ENCODE data around the gene CBFA2T2. TPM values are rescaled to one million over a fixed set of nuclear protein-coding genes. Genes with fewer than 3 reads are reported as not detected.

Gene CBFA2T2
- total RNA-seq, 2 donors from 2014 or later, result 14.8 to 18.0 TPM

GRCh38 chr20:33676121-33676520, 186.2 kb downstream of the CBFA2T2 start:
- Histone ChIP-seq H3K4me1 (ENCODE audit: control insufficient read depth in 1 of 2, low read depth in 2 of 2) (peaks cover 37 to 67% of the 10 kb centered on the region in 2 donors), H3K27ac (peak overlapping the region; percentile 95 to 96), H3K27me3 (replicated peaks; ENCODE audit: insufficient read depth) (no peaks in the 10 kb centered on the region), H3K4me3 (no peak overlapping the region), H3K36me3 (no peaks in the 10 kb centered on the region), H3K9me3 (no peaks in the 10 kb centered on the region)
- no peak for TF ChIP-seq CTCF (IDR thresholded peaks at IDR 0.05)
- DNase-seq (ENCODE audit: low spot score) (no peak), ATAC-seq (ENCODE audit: insufficient number of reproducible peaks, low FRiP score, low read depth) (no peak)

- Histone ChIP-seq H3K4me3 (no peak overlapping the region), H3K27me3 (replicated peaks; ENCODE audit: insufficient read depth) (no peaks in the 10 kb centered on the region), H3K4me1 (ENCODE audit: control insufficient read depth in 1 of 2, low read depth in 2 of 2) (peaks cover 42 to 64% of the 10 kb centered on the region in 2 donors), H3K36me3 (no peaks in the 10 kb centered on the region), H3K9me3 (no peaks in the 10 kb centered on the region), H3K27ac (peak overlapping the region; percentile 95 to 96)
- DNase-seq (ENCODE audit: low spot score), result no peak
- no peak for ATAC-seq (ENCODE audit: insufficient number of reproducible peaks, low FRiP score, low read depth)
- no peak for TF ChIP-seq CTCF (IDR thresholded peaks at IDR 0.05)
Observed at GRCh38 chr20:33676652-33677645, 187.1 kb downstream of the CBFA2T2 start.

- peaks cover 34 to 52% of the 10 kb centered on the region in 2 donors for H3K4me1 ChIP-seq (ENCODE audit: control insufficient read depth in 1 of 2, low read depth in 2 of 2)
- no peak overlapping the region for H3K4me3 ChIP-seq
- ATAC-seq (ENCODE audit: insufficient number of reproducible peaks, low FRiP score, low read depth) (no peak), DNase-seq (ENCODE audit: low spot score) (no peak)
- no peaks in the 10 kb centered on the region for H3K27me3 ChIP-seq (replicated peaks; ENCODE audit: insufficient read depth)
- H3K9me3 ChIP-seq, result no peaks in the 10 kb centered on the region
- H3K36me3 ChIP-seq, result no peaks in the 10 kb centered on the region
- TF ChIP-seq CTCF (IDR thresholded peaks at IDR 0.05), result no peak
- no peak overlapping the region for H3K27ac ChIP-seq
Observed at GRCh38 chr20:33677991-33678702, 188.3 kb downstream of the CBFA2T2 start.

GRCh38 chr20:33679758-33680485, 190.0 kb downstream of the CBFA2T2 start:
- Histone ChIP-seq H3K36me3 (no peaks in the 10 kb centered on the region), H3K4me1 (ENCODE audit: control insufficient read depth in 1 of 2, low read depth in 2 of 2) (peaks cover 27 to 40% of the 10 kb centered on the region in 2 donors), H3K4me3 (no peak overlapping the region), H3K9me3 (no peaks in the 10 kb centered on the region), H3K27me3 (replicated peaks; ENCODE audit: insufficient read depth) (no peaks in the 10 kb centered on the region), H3K27ac (peak overlapping the region; percentile 5 to 12)
- TF ChIP-seq CTCF (IDR thresholded peaks at IDR 0.05), result no peak
- DNase-seq (ENCODE audit: low spot score), result no peak
- no peak for ATAC-seq (ENCODE audit: insufficient number of reproducible peaks, low FRiP score, low read depth)

Data from thoracic aorta (tissue), 2 donors.